Common myeloid progenitor, CD34-positive (primary cell): ENCODE measurements around the gene TPK1.

Experiments used
- CTCF ChIA-PET: fragments of 350-600 bp; sonication (Branson Sonifier 250); formaldehyde crosslinking; loops from one replicate; lab custom pipeline; 2021; ENCODE audit warnings: antibody characterized with exemption; lab: Charles Lee
- POLR2A ChIA-PET: fragments of 350-600 bp; sonication (Branson Sonifier 250); formaldehyde crosslinking; loops from one replicate; lab custom pipeline; 2021; ENCODE audit warnings: antibody characterized with exemption; lab: Charles Lee
- DNase-seq, 3 donors: peaks; one replicate each; pipeline versions ENCODE4 v3.0.0 to v3.0.0-alpha.2; 2013
- H3K27ac ChIP-seq, 2 experiments: 1 replicate in 1 of 2; 2 replicates in 1 of 2; pipeline ENCODE4 v1.7.0; 2013; ENCODE audit warnings: inconsistent platforms in 2 of 2, low read length in 2 of 2, mild to moderate bottlenecking in 2 of 2, low read depth in 1 of 2, moderate library complexity in 1 of 2; ENCODE audit not compliant: severe bottlenecking in 2 of 2, insufficient read depth in 1 of 2, poor library complexity in 1 of 2
- H3K27me3 ChIP-seq, 5 experiments: replicated peaks in 2 of 5; 1 replicate in 3 of 5; 2 replicates in 2 of 5; pipeline versions ENCODE4 v1.6.1 to v1.7.0; 2013; ENCODE audit warnings: low read length in 4 of 5, mild to moderate bottlenecking in 2 of 5, moderate library complexity in 2 of 5, inconsistent platforms in 1 of 5; ENCODE audit not compliant: insufficient read depth in 5 of 5, control insufficient read depth in 4 of 5
- H3K36me3 ChIP-seq, 4 experiments: 1 replicate in 2 of 4; 2 replicates in 2 of 4; pipeline versions ENCODE4 v1.6.1 to v1.7.0; 2013; ENCODE audit warnings: low read length in 3 of 4, control low read depth in 1 of 4, mild to moderate bottlenecking in 1 of 4; ENCODE audit not compliant: control insufficient read depth in 4 of 4, insufficient read depth in 4 of 4
- H3K4me1 ChIP-seq, 4 experiments: 1 replicate in 3 of 4; 2 replicates in 1 of 4; pipeline versions ENCODE4 v1.6.1 to v1.7.1; 2013; ENCODE audit warnings: low read length in 3 of 4, mild to moderate bottlenecking in 3 of 4, control low read depth in 1 of 4, inconsistent platforms in 1 of 4, moderate library complexity in 1 of 4; ENCODE audit not compliant: control insufficient read depth in 4 of 4, insufficient read depth in 4 of 4; ENCODE audit errors: control extremely low read depth in 1 of 4
- H3K4me3 ChIP-seq, 7 experiments: 1 replicate in 4 of 7; 2 replicates in 3 of 7; pipeline versions ENCODE4 v1.5.1 to v1.7.0; 2013; ENCODE audit warnings: mild to moderate bottlenecking in 7 of 7, low read length in 6 of 7, moderate library complexity in 6 of 7, inconsistent platforms in 2 of 7, low read depth in 2 of 7, control low read depth in 1 of 7; ENCODE audit not compliant: insufficient read depth in 4 of 7, control insufficient read depth in 1 of 7; ENCODE audit errors: extremely low read depth in 1 of 7
- H3K9me3 ChIP-seq, 5 experiments: 1 replicate in 4 of 5; 2 replicates in 1 of 5; pipeline versions ENCODE4 v1.6.1 to v1.7.1; 2013; ENCODE audit warnings: low read length in 4 of 5, mild to moderate bottlenecking in 2 of 5, inconsistent platforms in 1 of 5, low read depth in 1 of 5, moderate library complexity in 1 of 5; ENCODE audit not compliant: control insufficient read depth in 4 of 5, insufficient read depth in 2 of 5; ENCODE audit errors: control extremely low read depth in 1 of 5
- WGBS: methylation state at CpG from one replicate; pipeline ENCODE4 v1.1.5; 2013; ENCODE audit not compliant: insufficient coverage; 5-methylcytosine and 5-hydroxymethylcytosine counted together

TPK1 gene

DNA sequence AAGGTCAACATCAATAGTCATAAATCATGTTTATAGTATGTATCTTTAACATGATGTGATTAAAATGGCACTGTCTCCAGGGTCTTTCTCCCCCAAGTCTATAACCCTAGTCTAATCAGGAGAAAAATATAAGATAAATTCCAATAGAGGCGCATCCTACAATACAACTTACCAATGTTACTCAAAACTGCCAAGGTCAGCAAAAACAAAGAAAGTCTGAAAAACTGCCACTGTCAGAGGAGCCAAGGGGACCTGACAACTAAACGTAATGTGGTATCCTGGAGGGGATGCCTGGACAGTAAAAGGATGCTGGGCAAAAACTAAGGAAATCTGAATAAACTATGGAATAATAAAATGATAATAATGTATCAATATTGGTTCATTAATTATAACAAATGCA is 63.9 kb downstream of the TPK1 start:
- Histone ChIP-seq H3K27me3 (no peaks in the 10 kb centered on the region), H3K4me1 (peaks cover 0 to 6% (median 4%) of the 10 kb centered on the region in 4 experiments), H3K9me3 (no peaks in the 10 kb centered on the region), H3K36me3 (no peaks in the 10 kb centered on the region), H3K4me3 (no peak overlapping the region), H3K27ac (no peak overlapping the region)
- no CpG with 5 or more reads among the region's 2 CpGs for WGBS
- ChIA-PET POLR2A (no interaction called here), CTCF (no interaction called here)
- DNase-seq, result no peak

DNA sequence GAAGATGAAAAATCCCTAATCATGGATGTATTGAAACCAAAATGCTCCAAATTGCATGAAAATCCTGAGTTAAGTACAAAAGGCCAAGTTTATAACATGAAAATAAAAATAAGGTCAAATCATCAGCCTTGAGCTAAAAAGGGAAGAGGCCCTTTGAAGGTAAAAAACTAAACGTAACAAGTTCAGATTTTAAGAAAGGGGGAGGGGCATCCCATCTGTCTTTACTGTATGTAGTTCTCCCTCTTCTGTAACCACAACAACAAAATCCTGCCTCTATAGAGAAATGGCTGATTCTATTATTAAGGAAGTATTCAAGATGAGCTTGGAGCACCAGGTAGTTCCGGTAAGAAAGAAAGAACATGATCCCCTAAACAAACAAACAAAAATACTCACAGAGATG is 64.7 kb downstream of the TPK1 start:
- Histone ChIP-seq H3K4me1 (peaks cover 0 to 6% (median 4%) of the 10 kb centered on the region in 4 experiments), H3K27me3 (no peaks in the 10 kb centered on the region), H3K27ac (no peak overlapping the region), H3K36me3 (no peaks in the 10 kb centered on the region), H3K4me3 (no peak overlapping the region), H3K9me3 (no peaks in the 10 kb centered on the region)
- WGBS, result no CpG with 5 or more reads among the region's 2 CpGs
- ChIA-PET POLR2A (no interaction called here), CTCF (no interaction called here)
- DNase-seq, result peak; percentile 9 to 80 (median 78)

DNA sequence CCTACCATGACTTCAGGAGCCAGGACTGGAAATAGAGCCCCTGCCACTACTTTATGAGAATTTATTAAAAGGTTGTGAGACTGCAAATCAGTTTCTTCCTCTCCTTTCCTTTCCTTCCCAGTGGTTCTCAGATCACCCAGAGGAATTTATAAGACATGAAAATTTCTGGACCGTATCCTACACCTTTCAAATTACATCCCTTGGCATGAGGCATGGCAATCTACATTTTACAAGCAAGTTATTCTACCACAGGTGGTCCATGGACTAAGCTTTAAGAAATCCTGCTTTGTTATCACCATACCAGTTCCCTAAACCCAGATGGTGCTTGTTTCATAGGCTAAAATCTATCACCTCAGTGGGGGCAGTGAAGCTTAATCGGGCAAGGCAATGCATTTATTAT is 66.5 kb downstream of the TPK1 start:
- POLR2A ChIA-PET, result no interaction called here
- no peak for DNase-seq
- no peaks in the 10 kb centered on the region for H3K36me3 ChIP-seq
- H3K27ac ChIP-seq, result no peak overlapping the region
- H3K27me3 ChIP-seq, result no peaks in the 10 kb centered on the region
- CTCF ChIA-PET, result interaction anchor here (1.4 kb wide), 1 partner anchor 10 kb away, joined by 3 read pairs; no protein-coding TSS in a partner anchor
- no peak overlapping the region for H3K4me3 ChIP-seq
- no peaks in the 10 kb centered on the region for H3K9me3 ChIP-seq
- H3K4me1 ChIP-seq, result peaks cover 0 to 6% (median 4%) of the 10 kb centered on the region in 4 experiments
- WGBS, result 100% methylated on average over 1 of the region's 2 CpGs

GRCh38 chr7:144768633-144769032 is 67.2 kb downstream of the TPK1 start:
- Histone ChIP-seq H3K36me3 (no peaks in the 10 kb centered on the region), H3K27ac (no peak overlapping the region), H3K27me3 (no peaks in the 10 kb centered on the region), H3K4me3 (no peak overlapping the region), H3K4me1 (peaks cover 0 to 6% (median 4%) of the 10 kb centered on the region in 4 experiments), H3K9me3 (no peaks in the 10 kb centered on the region)
- 100% methylated on average over 2 of the region's 2 CpGs for WGBS
- ChIA-PET POLR2A (no interaction called here), CTCF (interaction anchor here (1.0 to 1.4 kb wide), 2 partner anchors 10 to 18 kb away, joined by 3 read pairs; no protein-coding TSS in a partner anchor)
- no peak for DNase-seq

DNA sequence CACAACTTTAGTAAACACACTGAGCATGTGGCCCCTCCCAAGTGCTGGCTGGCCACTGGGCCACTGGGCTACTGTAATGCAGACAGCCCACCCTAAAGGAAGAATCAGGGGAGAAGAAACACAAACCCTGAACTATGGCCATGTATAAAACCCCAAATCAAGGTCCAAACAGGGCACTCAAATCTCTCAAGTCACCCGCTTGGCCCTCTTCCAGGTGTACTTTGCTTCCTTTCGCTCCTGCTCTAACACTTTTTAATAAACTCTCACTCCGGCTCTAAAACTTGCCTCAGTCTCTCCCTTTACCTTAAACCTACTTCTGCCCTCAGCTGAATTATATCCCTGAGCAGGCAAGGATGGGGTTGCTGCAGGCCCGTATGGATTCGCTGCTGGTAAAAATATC is 72.6 kb downstream of the TPK1 start:
- ChIA-PET POLR2A (no interaction called here), CTCF (no interaction called here)
- DNase-seq, result no peak
- Histone ChIP-seq H3K4me3 (no peak overlapping the region), H3K27me3 (no peaks in the 10 kb centered on the region), H3K27ac (no peak overlapping the region), H3K36me3 (peaks cover 0 to 3% (median 0%) of the 10 kb centered on the region in 4 experiments), H3K4me1 (no peaks in the 10 kb centered on the region), H3K9me3 (no peaks in the 10 kb centered on the region)
- 75% methylated on average over 3 of the region's 5 CpGs for WGBS

DNA sequence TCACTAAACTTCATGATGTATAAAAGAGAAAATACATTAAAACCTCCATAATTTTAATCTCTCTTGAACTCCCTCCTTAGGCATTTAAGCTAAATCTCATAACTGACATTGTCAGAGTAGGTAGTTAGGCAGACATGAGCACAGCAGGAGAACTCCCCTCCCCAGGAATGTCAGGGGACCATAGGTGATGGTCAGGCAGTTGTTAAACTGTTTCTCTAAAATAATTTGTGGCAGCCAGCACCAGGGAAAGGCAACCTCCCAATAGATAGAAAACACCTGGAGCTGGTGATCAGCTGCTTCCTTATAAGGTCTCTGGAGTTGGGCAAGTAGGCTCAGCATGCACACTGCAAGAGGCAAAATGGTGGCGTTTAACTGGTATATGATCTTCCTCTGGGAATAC is 73.0 kb downstream of the TPK1 start:
- Histone ChIP-seq H3K27me3 (no peaks in the 10 kb centered on the region), H3K4me1 (no peaks in the 10 kb centered on the region), H3K27ac (no peak overlapping the region), H3K36me3 (peaks cover 0 to 3% (median 0%) of the 10 kb centered on the region in 4 experiments), H3K9me3 (no peaks in the 10 kb centered on the region), H3K4me3 (no peak overlapping the region)
- WGBS, result 100% methylated on average over 1 of the region's 1 CpG
- CTCF ChIA-PET, result no interaction called here
- POLR2A ChIA-PET, result no interaction called here
- no peak for DNase-seq

DNA sequence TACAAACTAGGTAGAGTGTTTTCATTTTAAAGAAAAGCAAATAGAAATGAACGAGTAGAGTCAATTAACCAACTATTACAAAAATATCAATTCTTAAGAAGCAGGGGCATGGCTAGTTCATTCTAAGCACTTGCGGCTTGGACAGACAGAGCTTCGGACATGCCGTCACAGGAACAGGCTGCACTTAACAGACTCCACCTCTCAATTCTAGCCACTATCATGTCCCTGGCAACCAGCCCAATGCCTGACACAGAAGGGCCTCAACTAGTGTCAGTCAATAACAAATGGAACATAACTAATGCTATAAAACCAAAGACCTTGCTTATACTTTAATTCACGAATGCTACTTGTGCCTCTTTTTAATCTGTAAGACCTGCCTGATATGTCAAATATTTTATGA is 74.4 kb downstream of the TPK1 start:
- CTCF ChIA-PET, result no interaction called here

More for the DNA sequence above, 74.4 kb downstream of the TPK1 start:
- Histone ChIP-seq H3K27ac (no peak overlapping the region), H3K9me3 (no peaks in the 10 kb centered on the region), H3K27me3 (no peaks in the 10 kb centered on the region), H3K4me3 (no peak overlapping the region), H3K36me3 (peaks cover 0 to 3% (median 0%) of the 10 kb centered on the region in 4 experiments), H3K4me1 (no peaks in the 10 kb centered on the region)
- POLR2A ChIA-PET, result no interaction called here
- DNase-seq, result no peak
- WGBS, result 97% methylated on average over 3 of the region's 5 CpGs
